GM19468 (cell line): ENCODE results near the gene KCNJ11.

Experiments used
- ATAC-seq: cut with Tn5 transposase; IDR thresholded peaks from one replicate; pipeline ENCODE4 v1.9.1; 2021; ENCODE audit warnings: mild to moderate bottlenecking, moderate library complexity, moderate number of reproducible peaks; ENCODE audit not compliant: unreplicated experiment; ENCODE audit errors: extremely low read depth

The KCNJ11 gene

DNA sequence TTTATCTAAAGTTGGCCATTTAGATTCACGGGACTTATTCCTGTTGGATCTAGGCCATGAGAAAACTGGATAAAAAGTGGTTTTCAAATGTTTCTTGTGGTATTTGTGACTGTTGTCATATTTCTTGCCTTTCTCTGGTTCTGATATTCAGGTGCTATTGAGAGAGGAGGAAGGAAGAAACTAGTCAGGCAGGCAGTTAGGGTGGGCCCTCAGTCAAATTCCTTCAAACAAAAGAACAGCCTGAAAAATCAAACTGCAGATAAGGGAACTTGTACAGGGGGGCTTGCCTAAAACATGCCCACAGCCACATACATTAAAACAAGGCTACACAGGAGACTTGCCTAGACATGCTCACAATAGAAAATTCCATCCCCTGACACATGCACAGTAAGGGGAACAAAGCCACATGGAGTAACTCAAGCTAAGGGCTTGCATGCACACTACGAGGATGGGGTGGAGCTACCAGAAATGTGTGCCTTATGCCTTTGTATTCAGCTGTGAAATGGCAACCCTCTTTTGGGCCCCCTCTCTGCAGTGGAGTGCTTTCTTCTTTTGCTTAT is 18.7 kb downstream of the KCNJ11 start:
- no peak for ATAC-seq

DNA sequence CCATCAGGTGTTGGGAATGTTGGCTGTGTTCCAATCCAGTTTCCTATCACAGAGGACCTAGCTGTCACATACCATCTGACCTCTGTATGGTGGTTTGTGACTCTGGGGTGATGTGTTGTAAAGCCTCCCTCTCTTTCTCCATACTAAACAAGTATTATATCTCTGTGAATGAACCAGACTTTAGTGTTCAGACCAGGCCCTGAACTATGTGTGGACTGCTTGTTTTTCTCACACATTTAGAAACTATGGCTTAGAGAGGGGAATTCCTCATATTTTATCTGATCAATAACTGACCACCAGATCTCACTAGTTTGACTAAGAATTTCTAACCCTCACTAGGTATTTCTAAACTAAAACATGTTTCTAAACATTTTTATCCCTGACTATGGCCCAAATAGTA is 19.4 kb downstream of the KCNJ11 start:
- ATAC-seq, result no peak

DNA sequence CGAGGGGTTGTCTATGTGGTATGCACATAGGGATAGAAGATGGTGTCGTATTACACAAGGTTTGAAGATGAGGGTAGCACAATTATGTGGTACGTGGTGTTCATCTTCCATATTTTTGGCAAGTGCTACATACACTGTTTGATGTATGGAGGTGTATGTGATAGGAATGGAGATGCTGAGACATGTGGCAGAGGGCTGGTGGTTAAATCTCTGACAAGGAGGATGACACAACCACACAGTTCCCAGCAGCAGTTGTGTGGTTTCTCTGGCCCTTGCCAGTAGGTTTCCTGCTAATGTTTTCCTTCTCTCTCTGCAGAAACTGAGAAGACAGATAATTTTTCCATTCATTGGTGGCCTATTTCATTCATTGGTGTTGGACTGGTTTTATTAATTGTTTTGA is 19.9 kb downstream of the KCNJ11 start:
- ATAC-seq, result no peak

GRCh38 chr11:17366495-17366894 is 22.0 kb downstream of the KCNJ11 start:
- no peak for ATAC-seq

DNA sequence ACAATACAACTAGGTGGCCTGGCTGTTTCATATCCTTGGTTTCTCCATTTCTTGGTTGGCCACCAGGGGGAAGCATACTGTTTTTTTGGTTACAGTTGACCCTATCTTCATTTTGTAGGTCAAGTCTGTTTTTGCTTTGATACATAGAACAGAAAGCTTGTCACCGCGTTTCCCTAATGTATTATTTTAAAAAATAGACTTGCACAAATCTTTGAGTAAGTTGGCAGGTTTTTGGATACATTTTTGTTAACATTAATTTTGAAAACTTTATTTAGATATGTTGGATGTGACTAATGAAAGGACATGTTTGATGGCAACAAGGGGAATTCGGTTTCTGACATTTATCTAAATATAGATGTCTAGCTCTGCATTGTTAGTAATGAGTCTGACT is 33.9 kb downstream of the KCNJ11 start:
- no peak for ATAC-seq

GRCh38 chr11:17353821-17354600 is 34.4 kb downstream of the KCNJ11 start:
- no peak for ATAC-seq

- no peak for ATAC-seq
These were observed 35.3 kb downstream of the KCNJ11 start for GRCh38 chr11:17352950-17353820.

- no peak for ATAC-seq
These were observed 36.8 kb downstream of the KCNJ11 start, which contains the start of gene NCR3LG1 for GRCh38 chr11:17351510-17352176. Gene NCR3LG1, plus strand, starts transcription at chr11:17351800. Its CDS starts 170 bp downstream, at chr11:17351970.

GRCh38 chr11:17351172-17351509 is 37.3 kb downstream of the KCNJ11 start:
- no peak for ATAC-seq

DNA sequence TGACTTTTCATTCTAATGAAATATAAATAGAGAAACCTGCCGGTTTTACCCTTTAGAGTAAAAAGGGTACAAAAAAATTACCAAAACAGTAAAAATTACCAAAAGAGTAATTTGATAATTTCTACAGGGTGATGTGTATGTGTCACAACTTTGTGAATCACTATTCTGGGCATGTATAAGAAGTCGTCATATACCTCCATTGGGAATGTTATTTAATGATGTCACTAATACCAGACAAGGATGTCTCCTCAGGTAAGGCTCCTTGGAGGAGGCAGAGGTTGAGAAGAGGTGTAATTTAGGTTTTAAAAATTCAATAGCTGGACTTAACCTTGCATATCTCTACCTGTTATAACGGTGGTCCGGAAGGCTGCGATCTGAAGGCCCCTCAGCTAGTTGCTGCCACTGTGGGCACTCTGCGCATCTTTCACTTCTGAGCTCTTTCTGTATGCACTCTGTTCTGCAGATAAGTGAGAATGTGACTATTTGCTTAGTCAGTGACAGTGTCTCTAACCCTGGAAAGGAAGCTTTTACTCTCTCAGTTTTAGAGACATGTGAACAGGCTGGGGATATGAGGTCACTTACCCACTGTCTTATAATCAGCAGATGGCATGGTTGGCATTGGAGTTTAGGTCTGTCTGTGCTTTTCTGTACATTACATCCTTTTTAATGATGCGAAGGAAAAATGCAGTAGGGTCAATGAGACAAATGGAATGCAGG is 37.8 kb downstream of the KCNJ11 start:
- no peak for ATAC-seq

DNA sequence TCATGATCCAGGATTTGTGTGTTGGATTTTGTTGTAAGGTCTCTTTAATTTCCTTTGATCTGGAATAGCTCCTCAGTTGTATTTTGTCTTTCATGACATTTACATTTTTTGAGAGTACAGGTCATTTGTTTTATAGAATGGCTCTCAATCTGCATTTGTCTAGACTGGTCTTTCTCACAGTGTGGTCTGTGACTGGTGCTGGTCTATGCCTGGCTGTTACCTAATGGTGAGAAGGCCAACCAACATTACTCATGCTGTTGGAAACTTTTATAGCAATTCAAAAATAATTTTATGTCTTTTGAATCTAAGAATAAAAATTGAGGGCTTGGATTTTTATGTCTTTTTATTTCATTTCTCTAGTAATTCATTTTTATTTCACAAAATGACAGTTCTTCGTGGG is 40.8 kb downstream of the KCNJ11 start:
- ATAC-seq, result no peak

DNA sequence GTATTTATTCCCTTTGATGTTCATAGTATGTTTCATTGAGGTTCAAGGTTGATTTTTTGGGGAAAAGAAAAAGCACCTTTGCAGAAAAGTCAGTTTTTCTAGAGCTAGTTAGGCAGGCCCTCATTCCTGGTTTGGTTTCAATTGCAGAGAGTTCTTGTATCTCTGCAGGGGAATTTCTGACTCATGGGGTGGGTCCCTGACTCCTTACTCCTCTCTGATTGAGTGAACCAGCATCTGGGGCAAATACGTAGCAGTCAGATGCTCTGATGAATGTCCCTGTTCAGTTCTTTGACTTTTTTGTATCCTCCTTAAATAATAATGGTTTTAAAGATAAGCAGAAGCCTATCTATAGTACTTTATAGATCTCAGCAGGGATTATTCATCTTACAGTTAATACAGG is 44.6 kb downstream of the KCNJ11 start:
- ATAC-seq, result no peak

GRCh38 chr11:17343257-17343656 is 45.2 kb downstream of the KCNJ11 start:
- ATAC-seq, result no peak
